Psoas muscle (tissue), 8 donors: Measurements from ENCODE around the gene POLDIP3. TPM values are rescaled to one million over a fixed set of nuclear protein-coding genes. Genes with fewer than 3 reads are reported as not detected.
"Not testable (repeated sequence)": the region's sequence is repeated elsewhere in the genome, so short reads cannot be mapped to it uniquely, and the experiment has no call there.

Source experiments
- ATAC-seq, 4 donors: fragments of 200-7000 bp; cut with Tn5 transposase; one replicate each; pipeline ENCODE4 v1.9.1; 2020; ENCODE audit warnings: moderate library complexity in 3 of 4, mild to moderate bottlenecking in 2 of 4
- DNase-seq, 2 donors: peaks; one replicate each; pipeline ENCODE4 v3.0.0-alpha.2; 2020
- H3K27ac ChIP-seq: fragments of 200-600 bp; one replicate; pipeline ENCODE4 v1.8.0; 2022
- H3K27me3 ChIP-seq, 3 donors: fragments of 200-600 bp in 1 of 3; one replicate each; pipeline versions ENCODE4 v1.6.1 to v1.8.0; 2013 to 2022; ENCODE audit warnings: low read length in 2 of 3, mild to moderate bottlenecking in 2 of 3, moderate library complexity in 1 of 3; ENCODE audit not compliant: insufficient read depth in 3 of 3
- H3K36me3 ChIP-seq, 2 donors: fragments of 200-600 bp in 1 of 2; one replicate each; pipeline versions ENCODE4 v1.6.1 to v1.8.0; 2013 to 2022; ENCODE audit warnings: low read depth in 1 of 2, mild to moderate bottlenecking in 1 of 2, moderate library complexity in 1 of 2; ENCODE audit not compliant: insufficient read depth in 1 of 2
- H3K4me1 ChIP-seq: fragments of 200-600 bp; one replicate; pipeline ENCODE4 v1.8.0; 2022
- H3K4me3 ChIP-seq: fragments of 200-600 bp; one replicate; pipeline ENCODE4 v1.8.0; 2022; ENCODE audit warnings: mild to moderate bottlenecking
- H3K9me3 ChIP-seq: fragments of 200-600 bp; one replicate; pipeline ENCODE4 v1.8.0; 2022
- CTCF ChIP-seq: fragments of 200-600 bp; IDR thresholded peaks from one replicate; pipeline ENCODE4 v1.8.0; 2022; ENCODE audit warnings: antibody characterized with exemption
- WGBS, 3 donors: extraction: QIAGEN DNeasy Blood & Tissue Kit; methylation state at CpG; one replicate each; pipeline versions ENCODE4 v1.1.6 to v1.1.7; 2013; 5-methylcytosine and 5-hydroxymethylcytosine counted together
- intact Hi-C, 2 donors: fragments of 100-400 bp; cut with DNase I; formaldehyde crosslinking; loops; one replicate each; pipeline versions ENCODE4 v1.11.0 to v1.14.2; 2022
- polyA plus RNA-seq, 3 donors: library from polyadenylated mRNA; stranded (reverse); fragments of 200-250 nt; gene quantifications; one replicate each; pipeline ENCODE4 v1.2.3, GENCODE V29; 2013
- total RNA-seq, 4 donors: library from RNA; stranded (reverse); fragmentation: NEBNext Ultra II Directional in 2 of 4; extraction: Animal tissue kit (Norgen Biotek cat#: 25700) in 2 of 4; gene quantifications; one replicate each; pipeline versions ENCODE4 v1.2.1 to v1.2.4, GENCODE V29; 2021 to 2023
- donor health status: healthy with polysubstance abuse.
- donor health status: DM: no; HTN: no; CAD: no; lungs with moderate emphysema.
- donor health status: Bipolar disorder and iron deficiency.
- donor health status: healthy.
- donor health status: DM: yes; HTN: yes; CAD: no.
- donor health status: DM: no; HTN: no; CAD: no.
- donor health status: DM: no; HTN: no; CAD: no.
- donor health status: DM: yes; HTN: yes; CAD: no.

Gene POLDIP3
- total and polyA plus RNA-seq, 7 donors = 25.0 to 47.1 (median 32.6) TPM

DNA sequence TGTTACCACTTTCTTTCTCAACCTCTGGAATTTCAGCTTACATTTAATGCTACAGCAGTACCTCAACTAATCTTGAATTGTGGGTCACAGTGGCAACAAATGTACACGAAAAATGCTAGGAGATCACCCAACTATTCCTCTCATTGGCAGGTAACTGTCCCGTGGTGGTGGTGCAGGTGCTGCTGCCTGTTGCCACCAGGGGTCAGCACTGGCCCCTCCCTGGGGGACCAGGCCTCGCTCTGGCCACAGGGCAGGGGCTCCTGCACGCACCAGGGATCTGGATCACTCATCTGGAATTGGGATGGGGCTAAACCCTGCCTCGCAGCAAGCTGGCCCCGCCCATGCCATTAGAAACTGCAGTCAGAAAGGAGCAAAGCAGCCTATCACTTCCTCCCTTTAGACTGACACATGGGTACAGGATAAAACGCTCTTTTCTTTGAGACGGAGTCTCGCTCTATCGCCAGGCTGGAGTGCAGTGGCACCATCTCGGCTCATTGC is 6.9 kb upstream of the POLDIP3 start:
- WGBS, 3 donors = 46 to 49% (median 47%) methylated on average over 11 of the region's 11 CpGs
- Histone ChIP-seq H3K4me3 (no peak overlapping the region), H3K27me3 (no peaks in the 10 kb centered on the region), H3K4me1 (peaks cover 14% of the 10 kb centered on the region), H3K36me3 (peaks cover 0 to 50% of the 10 kb centered on the region in 2 donors), H3K27ac (peak overlapping the region; percentile 64), H3K9me3 (no peaks in the 10 kb centered on the region)
- intact Hi-C loops = loop anchor here in 1 of 2 donors (1.0 to 2.0 kb wide), 2 partner anchors 27 to 199 kb away; partner anchors contain the start of gene CYB5R3
- TF ChIP-seq CTCF = peak; percentile 93
- ATAC-seq = peak; percentile 78 to 84 (median 81)
- DNase-seq = peak; percentile 78 to 90

- no peak overlapping the region for H3K4me3 ChIP-seq
- ATAC-seq = no peak
- H3K27me3 ChIP-seq = no peaks in the 10 kb centered on the region
- H3K27ac ChIP-seq = peak overlapping the region; percentile 64
- peaks cover 22% of the 10 kb centered on the region for H3K4me1 ChIP-seq
- DNase-seq = no peak
- H3K9me3 ChIP-seq = no peaks in the 10 kb centered on the region
- peaks cover 0 to 36% of the 10 kb centered on the region in 2 donors for H3K36me3 ChIP-seq
- intact Hi-C loops = loop anchor here in 1 of 2 donors (2.0 kb wide), 1 partner anchor 29 kb away; the partner anchor contains the start of gene CYB5R3
- no peak for TF ChIP-seq CTCF
- 87 to 93% (median 90%) methylated on average over 4 of the region's 4 CpGs for WGBS, 3 donors
Measured at GRCh38 chr22:42620084-42620483, 5.4 kb upstream of the POLDIP3 start.

DNA sequence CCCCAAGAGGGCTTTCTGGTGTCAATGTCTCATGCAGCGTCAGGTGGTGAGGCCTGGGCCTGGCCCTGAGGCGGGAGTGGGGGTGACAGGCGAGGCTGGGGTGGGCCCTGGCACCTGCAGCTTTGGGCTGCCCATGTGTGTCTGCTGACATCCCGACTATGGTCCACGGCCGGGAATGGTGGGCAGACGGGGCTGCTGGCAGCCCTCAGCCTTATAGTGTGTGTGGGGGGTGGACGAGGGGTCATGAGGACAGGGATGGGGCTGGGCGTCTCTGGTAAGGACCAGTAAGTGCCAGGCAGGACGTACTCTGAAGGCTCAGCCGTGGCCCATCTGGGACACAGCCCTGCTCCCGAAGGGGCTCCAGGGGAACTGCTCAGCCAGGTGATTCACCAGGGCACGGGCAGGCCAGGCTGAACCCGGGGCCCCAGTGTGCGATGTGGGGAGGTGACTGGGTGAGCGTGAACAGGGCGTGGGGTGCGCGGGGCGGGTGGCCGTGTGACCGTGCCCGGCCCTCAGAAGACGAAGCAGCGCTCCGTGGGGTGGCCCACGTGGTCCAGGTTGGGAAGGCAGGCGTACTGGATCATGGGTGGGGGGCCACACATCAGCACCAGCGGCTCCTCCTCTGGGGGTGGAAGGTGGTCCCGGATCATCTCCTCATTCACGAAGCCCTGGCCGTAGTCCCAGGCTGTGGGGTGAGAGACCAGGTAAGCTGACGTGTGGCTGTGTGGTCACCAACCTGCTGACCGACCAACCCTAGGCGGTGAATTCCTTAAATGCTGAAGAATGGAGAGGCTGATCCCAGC is 4.8 kb upstream of the POLDIP3 start:
- Histone ChIP-seq H3K27ac (peak overlapping the region; percentile 44), H3K36me3 (peaks cover 0 to 31% of the 10 kb centered on the region in 2 donors), H3K4me1 (peaks cover 22% of the 10 kb centered on the region), H3K27me3 (no peaks in the 10 kb centered on the region), H3K4me3 (no peak overlapping the region), H3K9me3 (no peaks in the 10 kb centered on the region)
- no peak for ATAC-seq
- no peak for DNase-seq
- 85 to 92% (median 88%) methylated on average over 34 to 35 of the region's 35 CpGs for WGBS, 3 donors
- TF ChIP-seq CTCF = no peak
- intact Hi-C loops = loop anchor here (2.0 to 5.0 kb wide), 3 partner anchors 29 to 78 kb away; partner anchors contain the start of gene CYB5R3 (in 1 of the 2)

DNA sequence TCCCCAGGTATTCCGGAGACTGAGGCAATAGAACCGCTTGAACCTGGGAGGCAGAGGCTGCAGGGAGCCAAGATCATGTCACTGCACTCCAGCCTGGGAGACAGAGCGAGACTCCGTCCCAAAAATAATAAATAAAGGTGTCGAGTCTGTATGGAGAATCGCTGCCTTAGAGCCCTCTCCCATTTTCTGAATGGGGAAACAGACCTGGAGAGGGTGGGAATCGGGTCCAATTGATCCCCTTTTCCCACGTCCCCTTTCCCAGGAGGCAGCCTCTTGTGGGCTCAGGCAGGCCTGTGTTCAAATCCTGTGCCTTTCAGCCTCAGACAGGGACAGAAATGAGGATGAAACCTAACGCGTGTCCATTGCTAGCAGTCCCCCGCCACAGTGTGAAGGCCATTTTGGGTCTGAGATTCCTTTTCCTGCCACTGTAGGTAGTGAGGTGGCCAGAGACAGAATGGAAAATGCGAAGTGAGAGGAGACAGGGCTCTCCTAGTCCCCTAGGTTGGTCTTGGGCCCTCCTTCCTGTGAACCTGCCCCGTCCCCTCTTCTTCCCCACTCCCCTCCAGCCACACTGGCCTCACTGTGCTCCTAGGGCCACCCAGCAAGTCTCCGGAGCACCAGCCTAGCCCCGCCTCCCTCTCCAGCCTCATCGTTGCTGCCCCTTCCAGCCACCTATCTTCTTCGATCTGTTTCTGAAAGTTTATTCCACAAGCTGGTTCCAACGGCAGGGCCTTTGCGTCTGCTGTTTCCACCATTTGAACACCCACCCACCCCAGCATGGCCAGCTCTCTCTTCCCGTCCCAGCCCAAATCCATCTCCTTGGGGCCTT is 2.7 kb upstream of the POLDIP3 start:
- H3K27ac ChIP-seq = peak overlapping the region; percentile 92
- WGBS, 3 donors = 37 to 65% (median 52%) methylated on average over 20 of the region's 20 CpGs
- DNase-seq (no peak), ATAC-seq (no peak)
- intact Hi-C loops = loop anchor here (5.0 kb wide), 2 partner anchors 70 to 80 kb away; no protein-coding TSS in a partner anchor
- no peaks in the 10 kb centered on the region for H3K9me3 ChIP-seq
- peaks cover 0 to 13% of the 10 kb centered on the region in 2 donors for H3K36me3 ChIP-seq
- H3K4me1 ChIP-seq = peaks cover 33% of the 10 kb centered on the region
- TF ChIP-seq CTCF = no peak
- H3K27me3 ChIP-seq = no peaks in the 10 kb centered on the region
- H3K4me3 ChIP-seq = no peak overlapping the region

- H3K27me3 ChIP-seq, H3K9me3 ChIP-seq: not testable (repeated sequence)
- WGBS, 3 donors = 8 to 10% (median 9%) methylated on average over 13 of the region's 13 CpGs
- DNase-seq (peak; percentile 47 to 77), ATAC-seq (peak; percentile 22 to 49 (median 36))
- Histone ChIP-seq H3K36me3 (peaks cover 0 to 23% of the 10 kb centered on the region in 2 donors), H3K4me1 (peaks cover 36% of the 10 kb centered on the region), H3K4me3 (peak overlapping the region; percentile 96), H3K27ac (peak overlapping the region; percentile 92)
- intact Hi-C loops = loop anchor here (5.0 kb wide), 2 partner anchors 71 to 81 kb away; no protein-coding TSS in a partner anchor
Measured at GRCh38 chr22:42615860-42616175, 1.1 kb upstream of the POLDIP3 start.
